Measurements from ENCODE around the gene CASTOR2. TPM values are rescaled to one million over a fixed set of nuclear protein-coding genes. Genes with fewer than 3 reads are reported as not detected.

CASTOR2 gene
- total RNA-seq, 1 experiment from 2014 or later: 26.5 TPM

- Mint-ChIP-seq H3K4me3 (no peak overlapping the region), H3K4me1 (no peaks in the 10 kb centered on the region), H3K9me3 (no peaks in the 10 kb centered on the region), H3K27me3 (ENCODE audit: low read depth) (no peaks in the 10 kb centered on the region), H3K27ac (no peak overlapping the region), H3K36me3 (ENCODE audit: insufficient read depth in 1 of 3, low read depth in 3 of 3) (peaks cover 43 to 77% (median 74%) of the 10 kb centered on the region in 3 experiments; a peak in 6 of 7 replicates)
- Histone ChIP-seq H2BK5ac (ENCODE audit: insufficient read length, low read length) (no peak overlapping the region), H3K9ac (ENCODE audit: extremely low read depth, insufficient read length, low read length) (no peak overlapping the region), H2BK20ac (ENCODE audit: low read depth, low read length, poor library complexity, severe bottlenecking) (no peak overlapping the region), H3K27me3 (ENCODE audit: insufficient read depth, low read length) (no peaks in the 10 kb centered on the region), H3K56ac (ENCODE audit: insufficient read length, low read depth, low read length) (no peak overlapping the region), H3K14ac (ENCODE audit: insufficient read depth, low read length) (no peak overlapping the region), H3K23ac (ENCODE audit: insufficient read length, low read depth, low read length) (no peak overlapping the region), H3K79me1 (ENCODE audit: insufficient read depth, low read depth, low read length, poor library complexity, severe bottlenecking) (no peaks in the 10 kb centered on the region), H3K4me1 (ENCODE audit: insufficient read depth, low read length) (no peaks in the 10 kb centered on the region), H4K8ac (replicated peaks; ENCODE audit: insufficient read length, low read depth, low read length) (no peak overlapping the region), H3K4ac (ENCODE audit: low read depth, low read length) (no peak overlapping the region), H3T11ph (ENCODE audit: low read length) (no peak overlapping the region), H3K23me2 (ENCODE audit: insufficient read length, low read depth, low read length, poor library complexity, severe bottlenecking) (no peaks in the 10 kb centered on the region), H2BK120ac (ENCODE audit: low read depth, low read length, poor library complexity, severe bottlenecking) (no peak overlapping the region), H3K27ac (ENCODE audit: insufficient read length, low read depth, low read length) (no peak overlapping the region), H3K4me2 (ENCODE audit: insufficient read depth, insufficient read length, low read length) (no peak overlapping the region), H2BK12ac (ENCODE audit: insufficient read length, low read depth, low read length) (no peak overlapping the region), H3K9me3 (ENCODE audit: control insufficient read depth, low read depth, low read length) (no peaks in the 10 kb centered on the region), H2AK5ac (ENCODE audit: insufficient read length, low read length) (no peak overlapping the region), H2BK15ac (ENCODE audit: low read depth, low read length) (no peak overlapping the region), H2AFZ (ENCODE audit: low read length) (no peak overlapping the region), H3K18ac (ENCODE audit: insufficient read length, low read depth, low read length) (no peak overlapping the region), H4K91ac (ENCODE audit: insufficient read length, low read depth, low read length) (no peak overlapping the region), H4K20me1 (ENCODE audit: control insufficient read depth, insufficient read depth, insufficient read length) (no peaks in the 10 kb centered on the region), H3K79me2 (ENCODE audit: insufficient read depth, low read length) (0 out of 2 replicates have a peak, but pooled peaks cover 1% of the 10 kb centered on the region), H4K5ac (ENCODE audit: insufficient read length, low read depth, low read length) (no peak overlapping the region)
- TF ChIP-seq, protein P1, sequence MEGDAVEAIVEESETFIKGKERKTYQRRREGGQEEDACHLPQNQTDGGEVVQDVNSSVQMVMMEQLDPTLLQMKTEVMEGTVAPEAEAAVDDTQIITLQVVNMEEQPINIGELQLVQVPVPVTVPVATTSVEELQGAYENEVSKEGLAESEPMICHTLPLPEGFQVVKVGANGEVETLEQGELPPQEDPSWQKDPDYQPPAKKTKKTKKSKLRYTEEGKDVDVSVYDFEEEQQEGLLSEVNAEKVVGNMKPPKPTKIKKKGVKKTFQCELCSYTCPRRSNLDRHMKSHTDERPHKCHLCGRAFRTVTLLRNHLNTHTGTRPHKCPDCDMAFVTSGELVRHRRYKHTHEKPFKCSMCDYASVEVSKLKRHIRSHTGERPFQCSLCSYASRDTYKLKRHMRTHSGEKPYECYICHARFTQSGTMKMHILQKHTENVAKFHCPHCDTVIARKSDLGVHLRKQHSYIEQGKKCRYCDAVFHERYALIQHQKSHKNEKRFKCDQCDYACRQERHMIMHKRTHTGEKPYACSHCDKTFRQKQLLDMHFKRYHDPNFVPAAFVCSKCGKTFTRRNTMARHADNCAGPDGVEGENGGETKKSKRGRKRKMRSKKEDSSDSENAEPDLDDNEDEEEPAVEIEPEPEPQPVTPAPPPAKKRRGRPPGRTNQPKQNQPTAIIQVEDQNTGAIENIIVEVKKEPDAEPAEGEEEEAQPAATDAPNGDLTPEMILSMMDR (conservative IDR thresholded peaks at IDR 0.05): no peak
- no CpG with 5 or more reads among the region's 9 CpGs for WGBS (ENCODE audit: extremely low coverage, insufficient read length, low lambda C conversion rate)
- no peak for DNase-seq
Measured at GRCh38 chr7:75066521-75066920, 102.0 kb downstream of the CASTOR2 start.

Measured in H9 (cell line).